ENCODE data around the gene MORN1. TPM values are rescaled to one million over a fixed set of nuclear protein-coding genes. Genes with fewer than 3 reads are reported as not detected.

MORN1 gene
- total RNA-seq, 1 experiment from 2014 or later: 23.2 TPM

- intact Hi-C loops (cut with micrococcal nuclease; ENCODE audit: unreplicated experiment): loop anchor here (5.0 kb wide), 1 partner anchor 114 kb away; no protein-coding TSS in a partner anchor
- Mint-ChIP-seq H3K9me3 (ENCODE audit: low read depth, unreplicated experiment) (no peaks in the 10 kb centered on the region), H3K27ac (ENCODE audit: unreplicated experiment) (no peak overlapping the region), H3K4me1 (ENCODE audit: low read depth, unreplicated experiment) (no peaks in the 10 kb centered on the region), H3K4me3 (ENCODE audit: low read depth, unreplicated experiment) (no peak overlapping the region), H3K27me3 (ENCODE audit: unreplicated experiment) (no peaks in the 10 kb centered on the region), H3K36me3 (ENCODE audit: insufficient read depth, unreplicated experiment) (peaks cover 31% of the 10 kb centered on the region)
- TF ChIP-seq CTCF (IDR thresholded peaks at IDR 0.05; ENCODE audit: unreplicated experiment): no peak
- DNase-seq: peak; percentile 51
- BruUV-seq (replicated peaks): no TSS peak
- CTCF ChIA-PET: interaction anchor here (1.2 kb wide), 1 partner anchor 116 kb away, joined by 4 read pairs; no protein-coding TSS in a partner anchor
These were observed 79.9 kb downstream of the MORN1 start for GRCh38 chr1:2311184-2312032.

GRCh38 chr1:2310332-2311183 is 80.8 kb downstream of the MORN1 start:
- H3K9me3 Mint-ChIP-seq (ENCODE audit: low read depth, unreplicated experiment): no peaks in the 10 kb centered on the region
- no peaks in the 10 kb centered on the region for H3K27me3 Mint-ChIP-seq (ENCODE audit: unreplicated experiment)
- CTCF ChIA-PET: interaction anchor here (1.2 kb wide), 1 partner anchor 116 kb away, joined by 4 read pairs; no protein-coding TSS in a partner anchor
- H3K36me3 Mint-ChIP-seq (ENCODE audit: insufficient read depth, unreplicated experiment): peaks cover 28% of the 10 kb centered on the region
- DNase-seq: no peak
- no peaks in the 10 kb centered on the region for H3K4me1 Mint-ChIP-seq (ENCODE audit: low read depth, unreplicated experiment)
- no peak overlapping the region for H3K4me3 Mint-ChIP-seq (ENCODE audit: low read depth, unreplicated experiment)
- intact Hi-C loops (cut with micrococcal nuclease; ENCODE audit: unreplicated experiment): loop anchor here (5.0 kb wide), 1 partner anchor 113 kb away; no protein-coding TSS in a partner anchor
- BruUV-seq (replicated peaks): no TSS peak
- H3K27ac Mint-ChIP-seq (ENCODE audit: unreplicated experiment): no peak overlapping the region
- no peak for TF ChIP-seq CTCF (IDR thresholded peaks at IDR 0.05; ENCODE audit: unreplicated experiment)

- no peaks in the 10 kb centered on the region for H3K4me1 Mint-ChIP-seq (ENCODE audit: low read depth, unreplicated experiment)
- H3K9me3 Mint-ChIP-seq (ENCODE audit: low read depth, unreplicated experiment): no peaks in the 10 kb centered on the region
- intact Hi-C loops (cut with micrococcal nuclease; ENCODE audit: unreplicated experiment): no loop called here
- no peak for DNase-seq
- peaks cover 24% of the 10 kb centered on the region for H3K36me3 Mint-ChIP-seq (ENCODE audit: insufficient read depth, unreplicated experiment)
- TF ChIP-seq CTCF (IDR thresholded peaks at IDR 0.05; ENCODE audit: unreplicated experiment): no peak
- H3K27me3 Mint-ChIP-seq (ENCODE audit: unreplicated experiment): no peaks in the 10 kb centered on the region
- H3K27ac Mint-ChIP-seq (ENCODE audit: unreplicated experiment): no peak overlapping the region
- no TSS peak for BruUV-seq (replicated peaks)
- H3K4me3 Mint-ChIP-seq (ENCODE audit: low read depth, unreplicated experiment): no peak overlapping the region
- CTCF ChIA-PET: interaction anchor here (0.6 kb wide), 1 partner anchor 17 kb away, joined by 6 read pairs; no protein-coding TSS in a partner anchor
These were observed 82.5 kb downstream of the MORN1 start for GRCh38 chr1:2308844-2309243.

- BruUV-seq (replicated peaks): TSS peak; percentile 23
- Mint-ChIP-seq H3K9me3 (ENCODE audit: low read depth, unreplicated experiment) (no peaks in the 10 kb centered on the region), H3K4me3 (ENCODE audit: low read depth, unreplicated experiment) (no peak overlapping the region), H3K27me3 (ENCODE audit: unreplicated experiment) (no peaks in the 10 kb centered on the region), H3K4me1 (ENCODE audit: low read depth, unreplicated experiment) (no peaks in the 10 kb centered on the region), H3K36me3 (ENCODE audit: insufficient read depth, unreplicated experiment) (peaks cover 24% of the 10 kb centered on the region), H3K27ac (ENCODE audit: unreplicated experiment) (no peak overlapping the region)
- intact Hi-C loops (cut with micrococcal nuclease; ENCODE audit: unreplicated experiment): no loop called here
- CTCF ChIA-PET: no interaction called here
- no peak for TF ChIP-seq CTCF (IDR thresholded peaks at IDR 0.05; ENCODE audit: unreplicated experiment)
- no peak for DNase-seq
These were observed 83.4 kb downstream of the MORN1 start for GRCh38 chr1:2307972-2308371.

Data from Calu3 (cell line).